ENCODE measurements around the gene STAU1.
"Not testable (repeated sequence)": the region's sequence is repeated elsewhere in the genome, so short reads cannot be mapped to it uniquely, and the experiment has no call there.

The STAU1 gene

DNA sequence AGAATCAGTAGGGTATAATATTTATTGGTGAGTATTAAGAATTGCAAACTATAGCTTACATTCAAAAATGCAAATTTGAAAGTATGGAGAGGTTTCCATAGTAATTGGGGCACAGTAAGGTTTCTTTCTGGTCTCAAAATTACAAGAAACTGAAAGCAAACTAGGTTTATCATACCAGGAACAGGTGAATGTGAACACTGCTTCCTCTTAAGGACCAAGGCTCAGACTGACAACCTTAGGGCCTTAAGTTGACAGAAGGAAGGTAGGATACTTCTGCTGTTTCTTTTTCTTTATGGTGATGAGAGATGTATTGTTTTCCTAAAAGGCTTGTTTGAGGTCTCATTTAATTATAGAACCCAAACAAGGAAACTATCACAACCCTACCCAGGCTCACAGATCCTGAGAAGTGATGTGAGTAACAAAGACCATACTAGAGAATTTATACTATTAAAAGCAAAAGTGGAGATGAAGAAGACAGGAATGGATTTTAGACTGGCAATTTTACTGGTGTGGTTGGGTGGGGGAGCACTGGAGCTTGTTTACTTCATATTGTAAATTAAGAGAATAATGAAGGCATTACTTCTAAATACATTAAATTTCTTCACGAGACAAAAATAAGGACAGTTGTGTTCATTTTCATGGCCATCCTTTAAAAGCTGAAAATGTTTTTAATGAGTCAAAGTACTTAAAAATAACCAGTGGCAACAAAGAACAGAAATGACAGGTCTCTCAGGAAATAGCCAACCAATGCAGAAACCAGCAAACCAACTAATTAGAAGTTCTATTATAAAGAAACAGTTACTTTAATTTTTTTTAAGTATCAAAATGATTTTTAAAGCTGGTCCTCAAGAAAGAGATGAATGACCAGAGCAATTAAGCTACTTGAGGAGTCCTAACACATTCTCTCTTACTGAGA, 21.3 kb downstream of the STAU1 start:
- in situ Hi-C loops (cut with MboI; ENCODE audit: low sequenced_read_pairs) = no loop called here

- in situ Hi-C loops (cut with MboI; ENCODE audit: low sequenced_read_pairs) = no loop called here
Measured at GRCh38 chr20:49165611-49166010, 22.5 kb downstream of the STAU1 start.

DNA sequence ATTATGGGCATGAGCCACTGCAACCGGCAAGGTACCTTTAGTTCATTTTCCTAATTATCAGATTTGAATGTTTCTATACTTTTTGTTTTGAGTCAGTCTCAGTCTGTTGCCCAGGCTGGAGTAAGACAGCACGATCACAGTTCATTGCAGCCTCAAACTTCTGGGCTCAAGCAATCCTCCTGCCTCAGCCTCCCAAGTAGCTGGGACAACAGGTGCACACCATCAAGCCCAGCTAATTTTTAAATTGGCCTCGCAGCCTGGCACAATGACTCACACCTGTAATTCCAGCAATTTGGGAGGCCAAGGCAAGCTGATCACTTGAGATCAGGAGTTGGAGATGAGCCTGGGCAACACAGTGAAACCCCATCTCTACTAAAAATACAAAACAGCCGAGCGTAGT, 24.4 kb downstream of the STAU1 start:
- in situ Hi-C loops (cut with MboI; ENCODE audit: low sequenced_read_pairs) = no loop called here

DNA sequence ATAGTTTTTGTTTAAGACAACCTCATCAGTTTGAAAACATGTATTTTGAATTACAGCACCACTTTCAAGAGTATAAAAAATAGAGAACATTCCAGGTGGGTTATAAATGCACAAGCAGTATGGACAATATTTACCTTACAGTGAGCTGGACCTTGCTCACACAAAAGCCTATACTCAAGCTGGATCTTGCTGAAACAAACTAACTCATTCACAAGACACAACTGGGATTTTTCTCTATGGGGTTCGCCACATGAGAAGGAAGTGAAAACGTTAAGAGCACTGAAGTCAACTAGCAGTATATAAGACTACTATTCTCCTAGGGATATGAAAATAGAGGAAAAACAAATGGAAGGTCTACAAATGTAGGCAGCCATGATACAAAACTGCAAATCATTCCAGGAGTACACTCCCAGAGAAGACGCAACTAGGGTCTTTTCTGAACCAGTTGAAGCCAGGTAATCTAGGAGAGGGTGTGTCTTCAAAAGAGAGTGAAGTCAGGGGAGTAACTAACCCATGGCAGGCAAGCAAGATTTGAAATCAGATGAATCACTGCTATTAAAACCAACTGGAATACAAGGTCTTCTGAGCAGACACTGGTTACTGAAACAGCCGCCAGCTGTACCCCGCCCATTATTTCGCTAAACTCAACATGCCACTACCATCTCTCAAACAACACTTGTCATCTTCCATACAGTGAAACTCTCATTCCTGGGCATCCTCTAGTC, 26.5 kb downstream of the STAU1 start:
- in situ Hi-C loops (cut with MboI; ENCODE audit: low sequenced_read_pairs) = no loop called here

- in situ Hi-C loops (cut with MboI; ENCODE audit: low sequenced_read_pairs) = no loop called here
Measured at GRCh38 chr20:49160057-49160929, 27.8 kb downstream of the STAU1 start.

DNA sequence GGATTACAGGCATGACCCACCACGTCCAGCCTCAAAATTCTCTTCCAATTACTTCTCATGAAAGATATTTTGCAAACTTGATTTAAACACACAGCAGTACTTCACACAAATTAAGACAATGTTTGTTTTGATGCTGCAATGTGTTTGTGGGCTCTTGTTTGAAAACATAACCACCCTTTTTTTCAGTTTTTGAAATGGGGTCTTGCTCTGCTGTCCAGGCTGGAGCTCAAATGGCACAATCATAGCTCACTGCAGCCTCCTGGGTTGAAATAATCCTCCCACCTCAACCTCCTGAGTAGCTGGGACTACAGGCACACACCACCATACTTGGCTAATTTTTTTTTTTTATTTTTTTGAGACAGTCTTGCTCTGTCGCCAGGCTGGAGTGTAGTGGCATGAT, 31.0 kb downstream of the STAU1 start:
- in situ Hi-C loops (cut with MboI; ENCODE audit: low sequenced_read_pairs) = no loop called here

- in situ Hi-C loops (cut with MboI; ENCODE audit: low sequenced_read_pairs) = no loop called here
Measured at GRCh38 chr20:49156481-49156880, 31.7 kb downstream of the STAU1 start.

DNA sequence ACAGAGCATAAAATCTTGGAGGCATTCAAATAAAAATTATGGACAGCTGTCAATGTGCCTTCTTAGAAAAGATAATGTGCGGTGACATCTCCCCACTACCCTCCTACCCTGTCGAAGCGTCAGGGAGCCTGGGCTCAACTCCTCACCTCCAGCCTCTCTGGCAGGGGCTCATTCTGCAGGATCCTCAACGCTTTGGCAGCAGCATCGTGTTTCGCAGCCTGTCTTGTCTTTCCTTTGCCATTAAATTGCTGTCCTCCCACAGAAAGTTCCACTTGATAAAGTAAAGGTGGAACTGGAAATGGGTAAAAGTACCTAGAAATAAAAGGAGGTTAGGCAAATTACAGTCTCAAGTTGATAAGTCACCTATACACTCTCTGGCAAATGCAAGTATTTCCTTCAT, 36.7 kb downstream of the STAU1 start:
- in situ Hi-C loops (cut with MboI; ENCODE audit: low sequenced_read_pairs) = no loop called here

- in situ Hi-C loops (cut with MboI; ENCODE audit: low sequenced_read_pairs) = no loop called here
Measured at GRCh38 chr20:49149281-49150045, 38.7 kb downstream of the STAU1 start.

DNA sequence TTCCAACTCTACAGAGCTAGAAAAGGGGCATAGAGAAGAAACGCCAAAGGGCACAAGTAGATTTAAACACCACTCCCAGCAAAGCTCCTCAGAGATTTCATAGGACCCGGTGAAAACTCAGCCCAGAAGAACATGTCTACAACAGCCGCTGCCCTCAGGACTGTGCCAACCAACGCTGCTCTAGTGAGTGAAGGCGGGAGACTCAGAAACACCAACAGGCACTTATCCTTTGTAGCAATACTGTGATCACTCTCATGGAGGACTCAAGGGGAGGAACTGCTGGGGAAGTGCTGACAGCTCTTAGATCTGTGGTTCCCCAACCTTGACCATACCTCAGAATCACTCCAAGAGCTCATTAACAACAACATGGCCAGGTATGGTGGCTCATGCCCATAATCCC, 39.5 kb downstream of the STAU1 start:
- in situ Hi-C loops (cut with MboI; ENCODE audit: low sequenced_read_pairs) = no loop called here

- in situ Hi-C loops (cut with MboI; ENCODE audit: low sequenced_read_pairs) = no loop called here
Measured at GRCh38 chr20:49147296-49147695, 40.8 kb downstream of the STAU1 start.

DNA sequence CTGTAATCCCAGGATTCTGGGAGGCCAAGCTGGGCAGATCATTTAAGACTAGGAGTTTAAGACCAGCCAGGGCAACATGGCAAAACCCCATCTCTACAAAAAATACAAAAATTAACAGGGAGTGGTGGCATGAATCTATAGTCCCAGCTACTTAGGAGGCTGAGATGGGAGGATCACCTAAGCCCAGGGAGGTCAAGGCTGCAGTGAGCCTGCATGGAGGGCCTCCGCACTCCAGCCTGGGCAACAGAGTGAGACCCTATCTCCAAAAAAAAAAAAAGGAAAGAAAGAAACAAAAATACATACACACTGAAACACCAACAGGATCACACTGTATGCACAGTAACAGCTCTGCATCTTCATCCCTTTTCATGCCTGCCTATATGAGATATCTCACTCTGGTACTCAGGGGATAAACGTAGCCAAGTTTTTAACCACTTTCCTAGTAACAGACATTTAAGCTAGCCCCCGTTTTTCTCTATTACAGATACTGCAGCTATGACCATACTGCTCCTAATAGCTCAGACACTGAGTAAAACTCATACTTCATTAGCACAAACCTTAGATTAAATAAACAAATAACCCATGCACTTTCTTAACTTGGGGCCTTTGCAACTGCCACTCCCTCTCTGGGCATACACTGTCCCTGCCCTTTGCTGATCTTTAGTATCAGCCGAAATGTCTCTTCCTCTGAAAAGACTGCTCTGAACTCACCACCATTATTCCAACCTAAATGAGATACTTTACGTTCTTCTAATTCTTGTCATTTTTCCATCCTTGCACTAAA, 41.5 kb downstream of the STAU1 start:
- in situ Hi-C loops (cut with MboI; ENCODE audit: low sequenced_read_pairs) = no loop called here

- in situ Hi-C loops (cut with MboI; ENCODE audit: low sequenced_read_pairs) = no loop called here
Measured at GRCh38 chr20:49140834-49141233, 47.3 kb downstream of the STAU1 start.

DNA sequence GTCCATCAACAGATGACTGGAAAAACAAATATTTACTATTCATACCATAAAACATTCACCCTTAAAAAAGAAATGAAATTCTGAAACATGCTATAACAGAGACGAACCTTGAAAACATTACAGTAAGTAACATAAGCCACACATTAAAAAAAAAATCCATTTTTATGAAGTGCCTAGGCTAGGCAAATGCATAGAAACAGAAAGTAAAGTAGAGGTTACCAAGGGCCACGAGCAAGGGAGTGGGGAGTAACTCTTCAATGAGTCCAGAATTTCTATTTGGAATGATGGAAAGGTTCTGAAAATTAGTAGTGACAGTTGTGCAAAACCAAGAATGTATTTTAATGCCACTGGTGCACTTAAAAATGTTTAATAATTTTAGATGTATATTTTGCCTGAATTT, 47.7 kb downstream of the STAU1 start:
- in situ Hi-C loops (cut with MboI; ENCODE audit: low sequenced_read_pairs) = no loop called here

DNA sequence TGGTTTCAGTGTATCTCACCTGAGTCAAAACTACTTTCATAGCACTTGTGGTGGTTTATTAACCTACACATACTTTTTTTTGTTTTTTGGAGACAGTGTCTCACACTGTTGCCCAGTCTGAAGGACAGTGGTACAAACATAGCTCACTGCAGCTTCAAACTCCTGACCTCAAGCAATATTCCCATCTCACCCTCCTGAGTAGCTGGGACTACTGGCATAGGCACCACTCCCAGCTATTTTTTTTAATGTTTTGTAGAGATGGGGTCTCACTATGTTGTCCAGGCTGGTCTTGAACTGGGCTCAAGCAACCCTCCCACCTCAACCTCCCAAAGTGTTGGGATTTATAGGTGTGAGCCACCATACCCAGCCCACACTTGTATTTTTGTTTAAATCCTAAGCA, 49.7 kb downstream of the STAU1 start:
- in situ Hi-C loops (cut with MboI; ENCODE audit: low sequenced_read_pairs) = no loop called here

DNA sequence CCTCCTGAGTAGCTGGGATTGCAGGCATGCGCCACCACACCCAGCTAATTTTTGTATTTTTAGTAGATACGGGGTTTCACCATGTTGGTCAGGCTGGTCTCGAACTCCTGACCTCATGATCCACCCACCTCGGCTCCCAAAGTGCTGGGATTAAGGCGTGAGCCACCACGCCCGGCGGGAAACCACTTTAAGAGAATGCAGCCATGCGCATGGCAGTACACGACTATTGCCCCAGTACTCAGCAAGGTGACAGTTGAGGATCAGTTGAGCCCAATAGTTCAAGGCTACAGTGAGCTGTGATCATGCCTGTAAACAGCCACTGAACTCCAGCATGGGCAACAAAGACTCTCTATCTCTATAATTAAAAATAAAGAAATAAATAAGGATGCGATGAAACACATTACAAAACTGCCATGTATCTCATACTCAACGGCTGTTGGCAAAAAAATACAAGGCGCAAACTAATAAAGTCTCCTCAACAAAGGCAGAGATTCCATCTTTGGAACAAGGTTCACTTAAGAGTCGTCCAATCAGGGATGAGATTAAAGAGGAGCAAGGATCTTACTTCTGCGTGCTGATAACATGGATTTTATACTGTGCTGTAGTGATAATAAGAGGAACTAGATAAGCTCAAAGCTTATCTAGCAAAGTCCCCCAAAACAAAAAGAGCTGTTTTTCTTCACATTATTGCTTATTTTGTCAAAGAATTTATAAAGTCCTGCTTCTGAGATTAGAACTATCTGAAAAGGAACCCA, 51.1 kb downstream of the STAU1 start:
- in situ Hi-C loops (cut with MboI; ENCODE audit: low sequenced_read_pairs) = no loop called here

- in situ Hi-C loops (cut with MboI; ENCODE audit: low sequenced_read_pairs) = not testable (repeated sequence)
Measured at GRCh38 chr20:49134797-49135196, 53.3 kb downstream of the STAU1 start.

GRCh38 chr20:49133571-49133970, 54.6 kb downstream of the STAU1 start:
- in situ Hi-C loops (cut with MboI; ENCODE audit: low sequenced_read_pairs) = no loop called here

GRCh38 chr20:49132995-49133478, 55.1 kb downstream of the STAU1 start:
- in situ Hi-C loops (cut with MboI; ENCODE audit: low sequenced_read_pairs) = no loop called here

All from hTERT RPE-1 (cell line).